ENCODE results near the gene LRIT2.
A peak's percentile ranks its signal among the peaks of the same experiment; 100 is the strongest.

LRIT2 gene

DNA sequence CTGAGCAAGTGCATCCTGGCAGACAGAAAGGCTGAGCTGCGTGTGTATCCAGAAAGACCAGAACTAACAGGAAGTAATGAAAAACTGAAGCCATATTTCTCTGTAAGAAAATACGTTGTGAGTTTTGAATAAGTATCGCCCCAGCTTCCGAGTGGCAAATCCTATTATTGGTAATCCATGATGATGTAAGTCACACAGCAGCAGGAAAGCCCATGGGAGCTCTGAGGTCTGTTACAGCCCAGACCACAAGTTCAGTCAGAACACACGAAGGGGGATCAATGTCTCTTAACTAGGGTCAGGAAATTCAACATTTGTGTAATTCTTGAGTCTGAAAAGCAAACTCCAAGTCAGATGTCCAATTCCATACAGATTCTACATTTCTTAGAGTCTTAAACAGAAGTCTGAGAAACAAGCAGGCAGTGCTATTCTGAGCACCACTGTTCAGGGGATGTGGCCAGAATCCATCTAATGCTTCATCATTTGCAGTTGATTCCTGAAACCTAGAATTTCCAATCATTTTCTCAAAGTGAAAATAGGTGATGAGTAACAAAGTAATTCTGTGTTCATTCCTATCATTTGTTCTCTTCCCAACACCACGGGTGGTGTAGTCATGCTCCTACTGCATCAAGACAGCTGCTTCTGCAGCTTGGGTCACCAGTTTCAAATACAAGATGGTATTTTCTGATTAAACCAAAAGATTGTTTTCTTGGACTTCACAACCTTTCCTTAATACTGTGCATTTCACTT, at the start of gene LRIT2:
TSS of gene LRIT2 (minus strand) at position 118 of the 747 bp plus-strand sequence. CDS start at position 94, 24 bp downstream.
- DNase-seq (ENCODE audit: low read depth), result no peak

DNA sequence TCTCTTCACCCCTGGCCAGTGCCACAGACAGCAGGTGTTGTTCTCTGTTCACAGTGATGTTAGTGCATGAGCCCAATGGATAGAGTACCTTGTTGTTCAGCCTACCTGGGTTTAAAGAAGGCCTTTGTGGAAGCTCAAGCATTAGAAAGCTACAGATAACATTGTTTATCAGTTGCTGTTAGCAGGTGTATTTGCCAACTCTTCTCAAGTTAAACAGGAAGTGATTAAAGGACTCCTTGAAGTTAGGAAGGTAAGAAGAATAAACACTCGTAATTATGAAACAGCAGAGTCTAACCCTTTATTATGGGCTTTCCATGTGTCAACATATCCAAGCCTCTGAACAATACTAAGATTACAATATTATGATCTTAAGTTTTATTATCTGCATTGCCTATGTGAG, 45.4 kb upstream of the LRIT2 start:
- DNase-seq (ENCODE audit: low read depth), result no peak

DNA sequence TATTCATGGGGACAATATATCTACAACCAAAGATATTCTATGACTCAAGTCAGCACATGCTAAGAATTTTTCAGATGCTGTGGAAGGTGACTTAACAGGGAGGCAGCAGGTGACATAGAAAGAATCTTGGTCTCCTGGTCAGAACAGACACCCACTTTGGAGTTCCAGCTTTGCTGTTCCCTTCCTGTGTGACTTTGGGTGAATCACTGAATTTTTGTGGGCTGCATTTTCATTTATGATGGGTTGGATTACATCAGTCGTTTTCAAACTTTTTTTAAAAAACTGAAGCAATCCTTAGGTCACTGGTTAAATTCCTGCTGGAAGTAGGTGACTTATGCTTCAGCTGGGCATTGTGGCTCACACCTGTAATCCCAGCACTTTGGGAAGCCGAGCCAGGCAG, 44.4 kb upstream of the LRIT2 start:
- no peak for DNase-seq (ENCODE audit: low read depth)

DNA sequence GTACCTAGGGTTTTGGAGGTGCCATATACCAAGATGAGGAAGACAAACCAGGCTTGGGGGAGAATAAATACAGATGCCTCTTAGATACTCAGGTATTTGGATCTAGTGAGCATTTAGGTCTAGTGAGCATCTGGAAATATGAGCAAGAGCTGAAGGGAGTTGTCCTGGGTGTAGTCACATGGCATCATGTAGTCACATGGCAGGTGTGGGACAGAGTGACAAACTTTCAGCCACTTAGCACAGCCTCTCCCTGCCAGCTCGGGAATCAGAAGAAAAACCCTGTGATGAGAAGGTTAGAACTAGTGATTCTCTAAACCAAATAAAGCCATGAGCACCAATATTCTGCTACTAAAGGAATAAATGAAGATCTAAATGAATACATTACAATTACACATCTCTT, 43.8 kb upstream of the LRIT2 start:
- no peak for DNase-seq (ENCODE audit: low read depth)

DNA sequence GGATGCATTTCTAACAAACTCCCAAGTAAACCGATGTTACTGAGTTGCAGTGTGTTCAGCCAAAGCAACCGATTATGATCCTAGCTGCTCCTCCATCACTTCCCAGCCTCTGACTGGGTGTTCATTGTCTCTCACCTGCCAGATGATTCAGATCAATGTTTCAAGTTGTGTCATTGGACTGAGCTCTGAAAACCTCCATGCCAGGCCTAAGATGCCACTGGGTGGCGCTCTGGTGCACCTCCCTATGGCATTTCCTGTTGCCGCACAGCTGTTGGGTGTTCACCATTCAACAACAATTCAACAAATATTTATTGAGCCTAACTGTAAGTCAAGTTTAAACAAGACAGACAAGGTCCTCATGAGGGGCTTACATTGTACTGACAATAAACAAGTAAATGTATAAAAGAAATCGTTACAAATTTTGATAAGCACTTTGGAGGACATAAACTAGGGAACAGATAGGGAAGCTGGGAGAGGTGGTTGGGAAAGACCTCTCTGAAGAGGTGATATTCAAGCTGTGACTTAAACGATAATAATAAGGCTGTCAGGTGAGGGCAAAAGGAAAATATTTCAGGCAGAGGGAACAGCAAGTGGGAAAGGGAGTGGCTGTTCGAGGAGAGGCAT, 42.3 kb upstream of the LRIT2 start:
- DNase-seq (ENCODE audit: low read depth), result peak; percentile 45

- no peak for DNase-seq (ENCODE audit: low read depth)
Measured at GRCh38 chr10:84265418-84265817, 40.1 kb upstream of the LRIT2 start.

DNA sequence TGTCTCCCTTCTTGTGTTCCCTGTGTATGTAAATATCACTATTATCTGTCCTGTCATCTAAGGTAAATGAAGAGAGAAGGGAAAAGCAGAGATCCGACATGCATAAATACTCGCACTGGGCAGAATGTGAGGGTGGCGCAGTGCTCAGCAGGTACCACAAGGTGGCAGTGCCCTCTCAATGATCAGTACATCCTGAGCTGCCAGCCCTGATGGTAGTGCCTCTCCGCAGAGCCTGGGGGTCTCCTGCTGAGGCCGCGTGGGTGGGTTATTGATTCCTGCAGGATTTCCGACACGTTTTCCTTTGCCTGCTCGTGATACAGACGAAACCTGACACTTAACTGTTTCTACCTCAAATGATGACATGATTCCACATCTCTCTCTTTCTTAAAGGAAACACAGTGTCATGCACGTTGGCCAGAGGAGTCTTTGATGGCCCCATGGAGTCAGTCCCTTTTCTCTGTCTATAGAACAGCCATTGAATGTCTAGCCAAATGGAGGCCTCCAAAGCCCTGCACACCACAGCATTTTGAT, 39.3 kb upstream of the LRIT2 start:
- peak; percentile 50 for DNase-seq (ENCODE audit: low read depth)

DNA sequence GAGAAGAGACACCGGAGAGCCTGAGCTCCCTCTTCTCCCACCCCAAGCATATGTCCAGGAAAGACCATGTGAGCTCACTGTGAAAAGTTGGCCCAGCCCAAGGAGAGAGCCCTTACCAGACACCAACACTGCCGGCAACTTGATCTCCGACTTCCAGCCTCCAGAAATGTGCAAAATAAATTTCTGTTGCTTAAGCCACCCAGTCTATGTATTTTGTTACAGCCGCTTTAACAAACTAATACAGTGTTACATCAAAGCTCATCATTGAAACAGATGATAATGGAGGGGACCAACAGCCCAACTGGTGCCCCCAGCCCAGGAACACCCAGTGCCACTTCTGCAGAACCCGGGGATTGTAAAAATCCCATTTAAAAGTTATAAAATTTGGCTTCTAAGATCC, 38.4 kb upstream of the LRIT2 start:
- DNase-seq (ENCODE audit: low read depth), result no peak

DNA sequence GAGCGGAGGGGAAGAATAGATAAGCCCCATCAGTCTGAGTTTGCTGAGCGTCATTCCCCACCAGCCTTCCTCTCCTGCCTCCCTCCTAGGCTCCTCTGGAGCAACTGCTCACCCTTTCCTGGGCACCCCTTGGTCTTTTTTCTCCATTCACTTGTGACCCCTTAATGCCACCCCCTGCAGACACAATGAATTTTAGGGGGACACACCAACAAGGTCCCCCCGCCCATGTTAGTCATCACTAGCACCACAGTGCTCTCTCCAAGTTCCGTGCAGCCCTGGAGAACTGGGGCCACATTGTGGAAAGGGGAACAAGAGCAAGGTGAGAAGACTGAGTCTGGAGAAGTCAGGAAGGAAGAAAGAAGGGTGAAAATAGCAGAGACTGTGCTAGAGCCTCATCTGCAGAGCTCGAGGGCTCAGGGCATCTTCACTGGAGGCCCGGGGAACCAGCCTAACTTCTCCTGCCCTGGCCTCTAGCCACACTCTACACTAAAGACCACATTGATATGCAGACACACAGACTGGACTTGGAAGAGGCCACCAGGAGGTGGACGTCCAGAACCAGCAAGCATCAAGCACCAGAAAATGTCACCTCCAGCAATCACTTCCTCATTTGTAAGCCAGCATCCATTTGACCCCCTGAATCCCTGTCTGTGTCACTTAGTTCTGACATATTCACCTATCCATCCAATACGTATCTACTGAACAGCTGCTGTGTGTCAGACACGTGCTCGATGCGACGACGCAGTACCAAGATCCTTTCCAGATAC, 37.0 kb upstream of the LRIT2 start:
- no peak for DNase-seq (ENCODE audit: low read depth)

DNA sequence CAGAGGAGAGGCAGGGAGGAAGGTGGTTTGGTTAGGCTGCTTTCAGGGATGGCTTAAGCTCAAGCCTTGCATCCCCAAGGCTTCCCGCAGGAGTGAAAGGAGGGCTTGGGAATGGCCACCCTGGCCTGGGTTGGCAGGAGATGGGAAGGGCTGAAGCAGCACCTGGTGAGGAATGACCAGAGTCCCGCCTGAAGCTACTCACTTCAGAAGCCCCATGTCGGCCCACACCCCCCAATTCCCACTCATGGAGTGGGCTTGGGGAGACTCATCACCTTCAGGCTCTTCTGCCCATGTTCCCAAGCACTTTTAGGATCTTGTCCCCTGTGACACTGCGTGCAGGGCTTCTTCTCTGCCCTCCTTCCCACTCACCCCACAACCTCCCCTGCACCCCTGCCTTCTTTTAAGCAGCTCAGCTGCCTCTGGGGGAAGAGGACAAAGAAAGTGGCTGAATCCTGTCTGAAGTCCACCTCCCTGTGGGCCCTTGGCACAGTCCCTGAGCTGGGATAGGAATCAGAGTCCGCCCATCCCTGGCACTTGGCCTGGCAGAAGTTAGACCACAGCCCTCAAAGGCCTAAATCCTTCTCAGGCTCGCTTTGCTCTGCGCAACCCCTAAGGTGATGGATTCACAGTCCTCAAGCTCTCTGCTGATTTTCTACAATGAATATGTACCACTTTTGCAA, 36.0 kb upstream of the LRIT2 start:
- DNase-seq (ENCODE audit: low read depth), result no peak

GRCh38 chr10:84258034-84258695, 32.8 kb upstream of the LRIT2 start:
- DNase-seq (ENCODE audit: low read depth), result no peak

DNA sequence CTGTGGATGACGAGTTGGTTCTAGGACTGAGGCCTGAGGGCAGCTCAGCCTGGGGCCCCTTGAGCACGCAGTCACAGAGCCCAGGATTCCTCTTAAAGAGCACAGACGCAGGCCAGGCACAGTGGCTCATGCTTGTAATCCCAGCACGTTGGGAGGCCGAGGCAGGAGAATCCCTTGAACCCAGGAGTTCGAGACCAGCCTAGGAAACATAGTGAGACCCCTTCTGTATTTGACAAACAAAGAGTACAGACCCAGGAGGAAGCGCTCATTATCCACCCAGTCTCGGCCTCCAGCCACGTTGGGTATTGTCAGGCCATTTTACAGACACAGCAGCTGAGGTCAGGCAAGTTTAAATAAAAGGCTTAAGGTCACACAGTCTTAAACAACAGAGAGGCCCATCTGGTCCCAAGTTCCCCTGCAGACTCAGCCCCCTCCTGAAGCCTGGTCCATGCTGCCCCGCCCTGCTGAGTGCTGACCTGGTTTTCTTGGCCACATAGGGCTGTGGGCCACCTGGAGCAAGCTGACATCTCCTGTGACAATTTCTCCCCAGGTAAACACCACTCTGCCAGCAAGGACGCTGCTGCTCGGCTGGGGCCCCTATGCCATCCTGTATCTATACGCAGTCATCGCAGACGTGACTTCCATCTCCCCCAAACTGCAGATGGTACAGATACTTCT, 32.1 kb upstream of the LRIT2 start:
- DNase-seq (ENCODE audit: low read depth), result no peak

- peak; percentile 5 for DNase-seq (ENCODE audit: low read depth)
Measured at GRCh38 chr10:84256510-84257342, 31.4 kb upstream of the LRIT2 start.

GRCh38 chr10:84254552-84255478, 29.5 kb upstream of the LRIT2 start:
- no peak for DNase-seq (ENCODE audit: low read depth)

DNA sequence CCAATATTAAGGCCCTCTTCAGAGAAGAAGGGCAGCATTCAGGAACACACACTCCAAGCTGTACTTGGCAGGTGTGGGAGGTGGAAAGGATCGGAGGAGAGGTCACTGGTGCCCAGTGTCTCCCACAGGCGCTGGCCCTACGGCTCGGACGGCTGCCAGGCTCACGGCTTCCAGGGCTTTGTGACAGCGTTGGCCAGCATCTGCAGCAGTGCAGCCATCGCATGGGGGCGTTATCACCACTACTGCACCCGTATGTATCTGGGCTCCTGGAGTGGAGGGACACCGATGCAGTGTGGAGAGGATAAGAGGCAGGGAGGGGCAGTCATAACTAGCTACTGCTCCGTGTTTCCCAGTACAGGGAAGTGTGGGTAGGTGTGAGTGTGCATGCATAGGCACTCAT, 23.4 kb upstream of the LRIT2 start:
- DNase-seq (ENCODE audit: low read depth), result no peak

GRCh38 chr10:84247496-84247895, 22.2 kb upstream of the LRIT2 start:
- DNase-seq (ENCODE audit: low read depth), result no peak

DNA sequence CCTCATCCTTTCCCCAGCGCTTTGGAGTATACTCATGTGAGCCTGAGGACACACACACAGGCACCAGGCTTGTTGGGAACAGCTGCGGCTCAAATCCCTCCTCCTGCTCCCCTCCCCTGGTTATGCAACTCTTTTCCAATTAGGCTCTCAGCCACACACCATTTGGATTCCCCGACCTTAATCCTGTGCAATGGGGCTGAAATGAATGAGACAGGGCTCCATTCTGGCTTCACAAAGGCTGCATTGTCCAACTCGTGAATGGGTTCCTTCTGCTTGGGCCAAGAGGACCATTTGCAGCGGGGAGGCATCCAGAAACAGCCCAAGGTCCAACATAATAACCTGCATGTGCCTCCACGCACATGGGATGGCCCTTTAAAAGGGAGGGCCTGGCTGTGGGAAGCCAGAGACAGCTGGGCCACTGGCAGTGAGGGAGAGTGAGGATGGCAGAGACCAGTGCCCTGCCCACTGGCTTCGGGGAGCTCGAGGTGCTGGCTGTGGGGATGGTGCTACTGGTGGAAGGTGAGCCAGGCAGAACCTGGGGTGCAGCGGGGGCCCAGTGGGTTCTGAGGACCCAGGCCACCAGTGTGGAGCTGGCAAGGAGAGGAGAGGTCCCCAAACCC, 19.4 kb upstream of the LRIT2 start, which contains the start of gene RGR:
TSS of gene RGR (plus strand) at position 403 of the 620 bp plus-strand sequence. CDS start at position 441, 38 bp downstream.
- no peak for DNase-seq (ENCODE audit: low read depth)

- no peak for DNase-seq (ENCODE audit: low read depth)
Measured at GRCh38 chr10:84243759-84244158, 18.4 kb upstream of the LRIT2 start.
